Vagina (tissue), 2 donors: Measurements from ENCODE around the gene TMOD2.

Experiments used
- CTCF ChIP-seq, 3 experiments: fragments of 450-650 bp in 2 of 3; fragments of 200-600 bp in 1 of 3; sonication (generic) in 1 of 3; IDR thresholded peaks; one replicate each; pipeline ENCODE4 v1.5.1; 2017 to 2019; ENCODE audit warnings: antibody characterized with exemption in 3 of 3, mild to moderate bottlenecking in 2 of 3, moderate library complexity in 2 of 3
- POLR2A ChIP-seq, 2 donors: fragments of 450-650 bp; IDR thresholded peaks; one replicate each; pipeline ENCODE4 v1.6.1; 2017; ENCODE audit warnings: antibody characterized with exemption in 2 of 2, mild to moderate bottlenecking in 2 of 2, moderate library complexity in 2 of 2

GRCh38 chr15:51756482-51756881 lies 5.1 kb downstream of the TMOD2 start:
- TF ChIP-seq POLR2A (IDR thresholded peaks at IDR 0.05): no peak
- no peak for TF ChIP-seq CTCF (IDR thresholded peaks at IDR 0.05)
